ENCODE results near the gene SMARCAD1. TPM values are rescaled to one million over a fixed set of nuclear protein-coding genes. Genes with fewer than 3 reads are reported as not detected.
"Not testable (repeated sequence)": the region's sequence is repeated elsewhere in the genome, so short reads cannot be mapped to it uniquely, and the experiment has no call there.

SMARCAD1 gene
- total and polyA plus RNA-seq, 2 experiments from 2014 or later: 23.8 to 86.2 TPM

- Mint-ChIP-seq H3K4me3 (no peak overlapping the region), H3K27me3 (ENCODE audit: insufficient read depth, low read depth, poor library complexity) (no peaks in the 10 kb centered on the region), H3K4me1 (no peaks in the 10 kb centered on the region), H3K36me3 (ENCODE audit: low read depth) (no peaks in the 10 kb centered on the region), H3K9me3 (peaks cover 13% of the 10 kb centered on the region; the same call in 1 of the 3 replicates), H3K27ac (no peak overlapping the region)
- DNase-seq (ENCODE audit: low spot score) (no peak), ATAC-seq (no peak)
- Histone ChIP-seq H3K4me2 (no peak overlapping the region), H3F3A (replicated peaks; ENCODE audit: low read depth) (no peaks in the 10 kb centered on the region), H3K4me3 (no peak overlapping the region), H2AFZ (no peak overlapping the region), H3K4me1 (ENCODE audit: insufficient read depth) (no peaks in the 10 kb centered on the region), H3K27me3 (ENCODE audit: insufficient read depth) (no peaks in the 10 kb centered on the region), H3K27ac (ENCODE audit: low read depth) (no peak overlapping the region), H3K79me2 (replicated peaks; ENCODE audit: insufficient read depth) (no peaks in the 10 kb centered on the region), H4K20me1 (replicated peaks; ENCODE audit: insufficient read depth) (no peaks in the 10 kb centered on the region), H3K36me3 (ENCODE audit: insufficient read depth) (no peaks in the 10 kb centered on the region), H3K9me2 (ENCODE audit: insufficient read depth) (0 out of 2 replicates have a peak, but pooled peaks cover 3% of the 10 kb centered on the region)
- TF ChIP-seq ZNF114 (CRISPR knock-in tag; IDR thresholded peaks at IDR 0.05) (no peak), CTCF (conservative IDR thresholded peaks at IDR 0.05; ENCODE audit: low read depth in 2 of 2) (no peak), NANOG (IDR thresholded peaks at IDR 0.05; ENCODE audit: borderline replicate concordance) (no peak)
Measured at GRCh38 chr4:94307231-94307871, 99.7 kb downstream of the SMARCAD1 start.

DNA sequence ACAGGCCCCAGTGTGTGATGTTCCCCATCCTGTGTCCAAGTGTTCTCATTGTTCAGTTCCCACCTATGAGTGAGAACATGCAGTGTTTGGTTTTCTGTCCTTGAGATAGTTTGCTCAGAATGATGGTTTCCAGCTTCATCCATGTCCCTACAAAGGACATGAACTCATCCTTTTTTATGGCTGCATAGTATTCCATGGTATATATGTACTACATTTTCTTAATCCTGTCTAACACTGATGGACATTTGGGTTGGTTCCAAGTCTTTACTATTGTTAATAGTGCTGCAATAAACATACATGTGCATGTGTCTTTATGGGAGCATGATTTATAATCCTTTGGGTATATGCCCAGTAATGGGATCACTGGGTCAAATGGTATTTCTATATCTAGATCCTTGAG lies 112.3 kb downstream of the SMARCAD1 start:
- H3K4me3 Mint-ChIP-seq; ATAC-seq; H3K79me2 ChIP-seq (replicated peaks; ENCODE audit: insufficient read depth); H3K4me3 ChIP-seq; H3K36me3 ChIP-seq (ENCODE audit: insufficient read depth); DNase-seq (ENCODE audit: low spot score); H3K27ac ChIP-seq (ENCODE audit: low read depth); H3K27me3 Mint-ChIP-seq (ENCODE audit: insufficient read depth, low read depth, poor library complexity); H3K4me1 Mint-ChIP-seq; H4K20me1 ChIP-seq (replicated peaks; ENCODE audit: insufficient read depth); H3F3A ChIP-seq (replicated peaks; ENCODE audit: low read depth); H3K4me1 ChIP-seq (ENCODE audit: insufficient read depth); H3K27me3 ChIP-seq (ENCODE audit: insufficient read depth); H2AFZ ChIP-seq; H3K27ac Mint-ChIP-seq; H3K4me2 ChIP-seq: not testable (repeated sequence)
- peaks cover 12% of the 10 kb centered on the region; the same call in 1 of the 2 replicates for H3K9me2 ChIP-seq (ENCODE audit: insufficient read depth)
- H3K9me3 Mint-ChIP-seq: peaks cover 57% of the 10 kb centered on the region
- peaks cover 15% of the 10 kb centered on the region; the same call in 2 of the 3 replicates for H3K36me3 Mint-ChIP-seq (ENCODE audit: low read depth)

DNA sequence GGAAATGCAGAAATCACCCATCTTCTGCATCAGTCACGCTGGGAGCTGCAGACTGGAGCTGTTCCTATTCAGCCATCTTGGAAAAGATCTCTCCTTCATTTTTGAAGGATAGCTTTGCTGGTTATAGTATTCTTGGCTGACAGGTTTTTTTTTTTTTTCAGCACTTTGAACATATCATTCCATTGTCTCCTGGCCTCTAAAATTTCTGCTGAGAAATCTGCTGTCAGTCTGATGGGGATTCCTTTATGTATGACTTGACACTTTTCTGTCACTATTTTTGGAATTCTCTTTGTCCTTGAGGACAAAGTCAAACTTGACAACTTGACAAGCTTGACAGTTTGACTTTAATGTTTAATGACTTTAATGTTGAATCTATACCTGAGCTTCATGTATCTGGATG lies 118.2 kb downstream of the SMARCAD1 start:
- Mint-ChIP-seq H3K9me3 (peaks cover 60% of the 10 kb centered on the region), H3K27me3 (ENCODE audit: insufficient read depth, low read depth, poor library complexity) (no peaks in the 10 kb centered on the region), H3K4me3 (no peak overlapping the region), H3K36me3 (ENCODE audit: low read depth) (peaks cover 25% of the 10 kb centered on the region), H3K27ac (no peak overlapping the region), H3K4me1 (no peaks in the 10 kb centered on the region)
- no peaks in the 10 kb centered on the region for H3F3A ChIP-seq (replicated peaks; ENCODE audit: low read depth)
- peak; percentile 17 for DNase-seq (ENCODE audit: low spot score)
- H3K36me3 ChIP-seq (ENCODE audit: insufficient read depth): peaks cover 5% of the 10 kb centered on the region; the same call in 1 of the 2 replicates
- no peaks in the 10 kb centered on the region for H3K27me3 ChIP-seq (ENCODE audit: insufficient read depth)
- no peak for ATAC-seq
- H4K20me1 ChIP-seq (replicated peaks; ENCODE audit: insufficient read depth): no peaks in the 10 kb centered on the region
- 0 out of 2 replicates have a peak, but pooled peaks cover 7% of the 10 kb centered on the region for H3K9me2 ChIP-seq (ENCODE audit: insufficient read depth)
- no peak overlapping the region for H2AFZ ChIP-seq
- no peaks in the 10 kb centered on the region for H3K4me1 ChIP-seq (ENCODE audit: insufficient read depth)
- H3K4me2 ChIP-seq: no peak overlapping the region
- H3K79me2 ChIP-seq (replicated peaks; ENCODE audit: insufficient read depth): no peaks in the 10 kb centered on the region
- TF ChIP-seq CTCF (conservative IDR thresholded peaks at IDR 0.05; ENCODE audit: low read depth in 2 of 2): no peak
- H3K27ac ChIP-seq (ENCODE audit: low read depth): no peak overlapping the region
- H3K4me3 ChIP-seq: no peak overlapping the region

All from GM23338 (cell line).